ENCODE measurements around the gene ZNRF1.

GRCh38 chr16:75059411-75059810, 60.6 kb downstream of the ZNRF1 start:
- no peak for TF ChIP-seq CTCF (IDR thresholded peaks at IDR 0.05; ENCODE audit: low read depth, low read length)
- no peak for TF ChIP-seq MYC (IDR thresholded peaks at IDR 0.05; ENCODE audit: low read depth, low read length)
